Neural cell (in vitro differentiated cells): ENCODE results near the gene GAB4.

ENCODE experiments used
- EP300 ChIP-seq: fragments of 450-650 bp; conservative IDR thresholded peaks from 2 replicates; pipeline ENCODE4 v1.6.1; 2014; ENCODE audit warnings: antibody characterized with exemption, mild to moderate bottlenecking, moderate library complexity; ENCODE audit not compliant: poor library complexity, severe bottlenecking
- EZH2 ChIP-seq: fragments of 200-600, 300-800 bp; shearing (Covaris generic), sonication (generic); IDR thresholded peaks from 2 replicates; pipeline ENCODE4 v1.6.1; 2014; ENCODE audit warnings: antibody characterized with exemption, low read length, borderline replicate concordance, mild to moderate bottlenecking; ENCODE audit not compliant: insufficient read depth, poor library complexity, severe bottlenecking
- POLR2AphosphoS5 ChIP-seq: IDR thresholded peaks from 2 replicates; pipeline ENCODE4 v1.6.1; 2012
- TAF1 ChIP-seq: IDR thresholded peaks from 2 replicates; pipeline ENCODE4 v1.6.1; 2012; ENCODE audit warnings: low read depth
- TF ChIP-seq, protein P1 (sequence below): fragments of 450-650 bp; IDR thresholded peaks from 2 replicates; pipeline ENCODE4 v1.5.1; 2014; ENCODE audit warnings: antibody characterized with exemption, mild to moderate bottlenecking, moderate library complexity; ENCODE audit not compliant: poor library complexity, severe bottlenecking

DNA sequence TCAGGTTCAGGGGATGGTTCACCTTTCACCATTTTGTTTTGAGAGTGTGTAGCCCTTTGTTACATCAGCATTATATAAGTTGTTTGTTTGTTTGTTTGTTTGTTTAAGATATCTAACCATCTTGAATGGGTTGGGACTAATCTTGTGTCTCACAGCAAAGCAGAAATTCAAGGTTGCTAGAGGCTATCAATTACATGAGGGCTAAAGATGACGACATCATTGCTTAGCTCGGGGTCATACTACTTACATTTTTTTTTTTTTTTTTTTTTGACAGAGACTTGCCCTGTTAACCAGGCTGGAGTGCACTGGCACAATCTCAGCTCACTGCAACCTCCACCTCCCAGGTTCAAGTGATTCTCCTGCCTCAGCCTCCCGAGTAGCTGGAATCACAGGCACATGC is 95.7 kb downstream of the GAB4 start:
- TF ChIP-seq EZH2 (no peak), TAF1 (no peak), POLR2AphosphoS5 (no peak), EP300 (no peak)
- TF ChIP-seq, protein P1, sequence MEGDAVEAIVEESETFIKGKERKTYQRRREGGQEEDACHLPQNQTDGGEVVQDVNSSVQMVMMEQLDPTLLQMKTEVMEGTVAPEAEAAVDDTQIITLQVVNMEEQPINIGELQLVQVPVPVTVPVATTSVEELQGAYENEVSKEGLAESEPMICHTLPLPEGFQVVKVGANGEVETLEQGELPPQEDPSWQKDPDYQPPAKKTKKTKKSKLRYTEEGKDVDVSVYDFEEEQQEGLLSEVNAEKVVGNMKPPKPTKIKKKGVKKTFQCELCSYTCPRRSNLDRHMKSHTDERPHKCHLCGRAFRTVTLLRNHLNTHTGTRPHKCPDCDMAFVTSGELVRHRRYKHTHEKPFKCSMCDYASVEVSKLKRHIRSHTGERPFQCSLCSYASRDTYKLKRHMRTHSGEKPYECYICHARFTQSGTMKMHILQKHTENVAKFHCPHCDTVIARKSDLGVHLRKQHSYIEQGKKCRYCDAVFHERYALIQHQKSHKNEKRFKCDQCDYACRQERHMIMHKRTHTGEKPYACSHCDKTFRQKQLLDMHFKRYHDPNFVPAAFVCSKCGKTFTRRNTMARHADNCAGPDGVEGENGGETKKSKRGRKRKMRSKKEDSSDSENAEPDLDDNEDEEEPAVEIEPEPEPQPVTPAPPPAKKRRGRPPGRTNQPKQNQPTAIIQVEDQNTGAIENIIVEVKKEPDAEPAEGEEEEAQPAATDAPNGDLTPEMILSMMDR: no peak
